Sigmoid colon (tissue), 7 donors: ENCODE measurements around the gene ARHGAP28. TPM values are rescaled to one million over a fixed set of nuclear protein-coding genes. Genes with fewer than 3 reads are reported as not detected.

Source experiments
- DNase-seq: peaks from one replicate; pipeline ENCODE4 v3.0.0-alpha.2; 2019
- H3K27ac ChIP-seq, 4 donors: fragments of 200-600 bp; sonication (generic); one replicate each; pipeline ENCODE4 v1.5.1; 2016 to 2019; ENCODE audit warnings: mild to moderate bottlenecking in 1 of 4
- H3K27me3 ChIP-seq, 3 donors: fragments of 200-600 bp; sonication (generic); one replicate each; pipeline ENCODE4 v1.5.1; 2019; ENCODE audit warnings: mild to moderate bottlenecking in 1 of 3
- H3K36me3 ChIP-seq, 4 donors: fragments of 200-600 bp; sonication (generic); one replicate each; pipeline ENCODE4 v1.5.1; 2016 to 2019
- H3K4me1 ChIP-seq, 4 donors: fragments of 200-600 bp; sonication (generic); one replicate each; pipeline ENCODE4 v1.5.1; 2017 to 2019
- H3K4me3 ChIP-seq, 4 donors: fragments of 200-600 bp; sonication (generic); one replicate each; pipeline ENCODE4 v1.5.1; 2017 to 2019; ENCODE audit warnings: mild to moderate bottlenecking in 2 of 4, moderate library complexity in 1 of 4
- H3K9me3 ChIP-seq, 4 donors: fragments of 200-600 bp in 3 of 4; sonication (generic) in 3 of 4; one replicate each; pipeline versions ENCODE4 v1.5.1 to v1.6.1; 2013 to 2019
- EP300 ChIP-seq, 4 donors: sonication (generic); formaldehyde crosslinking; IDR thresholded peaks; one replicate each; pipeline ENCODE4 v1.6.1; 2017; ENCODE audit warnings: antibody characterized with exemption in 4 of 4
- POLR2A ChIP-seq, 2 donors: fragments of 450-650 bp; IDR thresholded peaks; one replicate each; pipeline ENCODE4 v1.6.1; 2016; ENCODE audit warnings: antibody characterized with exemption in 2 of 2, mild to moderate bottlenecking in 2 of 2, moderate library complexity in 2 of 2
- POLR2AphosphoS5 ChIP-seq, 4 donors: sonication (generic); formaldehyde crosslinking; IDR thresholded peaks; one replicate each; pipeline ENCODE4 v1.6.1; 2017; ENCODE audit warnings: antibody characterized with exemption in 4 of 4
- WGBS, 2 donors: extraction: QIAGEN DNeasy Blood & Tissue Kit; methylation state at CpG; one replicate each; pipeline ENCODE4 v1.1.7; 2013; 5-methylcytosine and 5-hydroxymethylcytosine counted together
- intact Hi-C: fragments of 100-400 bp; cut with DNase I; formaldehyde crosslinking; loops from one replicate; pipeline ENCODE4 v1.15.1; 2023
- polyA plus RNA-seq, 3 donors: library from polyadenylated mRNA; stranded (reverse); fragments of 200-250 nt; gene quantifications; one replicate each; pipeline ENCODE4 v1.2.3, GENCODE V29; 2013
- total RNA-seq, 4 donors: library from RNA; depleted of rRNA; stranded (reverse); fragments of >200 nt; gene quantifications; one replicate each; pipeline ENCODE4 v1.1.0, GENCODE V29; 2016
- TF ChIP-seq, protein P1 (sequence below), 4 experiments: fragments of 450-650 bp in 3 of 4; fragments of 200-600 bp in 1 of 4; IDR thresholded peaks; one replicate each; pipeline ENCODE4 v1.5.1; 2016 to 2019; ENCODE audit warnings: antibody characterized with exemption in 4 of 4, mild to moderate bottlenecking in 3 of 4, moderate library complexity in 2 of 4
- donor health status: healthy with polysubstance abuse.
- donor health status: Bipolar disorder and iron deficiency.
- donor health status: healthy.

Gene ARHGAP28
- total and polyA plus RNA-seq, 7 donors: 0.23 to 13.2 (median 4.3) TPM

DNA sequence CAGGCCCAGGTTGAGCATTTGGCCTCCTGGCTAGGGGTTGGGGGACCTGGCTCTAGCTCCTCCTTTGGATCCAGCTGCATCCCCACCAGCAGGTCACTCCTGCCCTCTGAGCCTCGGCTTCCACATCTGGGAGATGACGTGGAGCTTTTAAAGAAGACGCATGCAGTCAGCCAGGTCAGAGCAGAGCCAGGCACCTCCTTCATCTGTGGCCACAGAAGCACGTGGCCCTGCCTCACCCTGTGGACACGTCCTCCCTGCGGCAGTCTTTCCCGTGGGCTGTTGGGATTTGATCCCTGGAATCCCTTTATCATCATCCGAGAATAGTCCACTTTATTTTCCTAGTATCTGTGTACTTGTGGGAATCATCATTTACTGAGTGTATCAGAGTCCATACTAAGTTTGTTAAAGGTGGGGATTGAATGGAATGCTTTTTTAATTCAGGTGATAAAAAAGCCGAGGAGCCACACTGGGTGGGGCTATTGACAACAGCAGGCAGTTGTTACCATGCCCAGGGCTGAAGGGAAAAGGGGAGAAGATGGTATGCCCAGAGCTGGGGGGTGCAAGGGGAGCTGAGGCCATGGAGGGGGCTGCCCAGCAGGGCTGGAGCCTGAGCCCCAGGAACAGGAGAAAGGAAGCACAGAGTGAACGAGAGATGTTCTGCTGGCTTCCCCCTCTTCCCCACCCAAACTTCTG is 218.0 kb downstream of the ARHGAP28 start:
- no peak for TF ChIP-seq EP300 (IDR thresholded peaks at IDR 0.05)
- TF ChIP-seq, protein P1, sequence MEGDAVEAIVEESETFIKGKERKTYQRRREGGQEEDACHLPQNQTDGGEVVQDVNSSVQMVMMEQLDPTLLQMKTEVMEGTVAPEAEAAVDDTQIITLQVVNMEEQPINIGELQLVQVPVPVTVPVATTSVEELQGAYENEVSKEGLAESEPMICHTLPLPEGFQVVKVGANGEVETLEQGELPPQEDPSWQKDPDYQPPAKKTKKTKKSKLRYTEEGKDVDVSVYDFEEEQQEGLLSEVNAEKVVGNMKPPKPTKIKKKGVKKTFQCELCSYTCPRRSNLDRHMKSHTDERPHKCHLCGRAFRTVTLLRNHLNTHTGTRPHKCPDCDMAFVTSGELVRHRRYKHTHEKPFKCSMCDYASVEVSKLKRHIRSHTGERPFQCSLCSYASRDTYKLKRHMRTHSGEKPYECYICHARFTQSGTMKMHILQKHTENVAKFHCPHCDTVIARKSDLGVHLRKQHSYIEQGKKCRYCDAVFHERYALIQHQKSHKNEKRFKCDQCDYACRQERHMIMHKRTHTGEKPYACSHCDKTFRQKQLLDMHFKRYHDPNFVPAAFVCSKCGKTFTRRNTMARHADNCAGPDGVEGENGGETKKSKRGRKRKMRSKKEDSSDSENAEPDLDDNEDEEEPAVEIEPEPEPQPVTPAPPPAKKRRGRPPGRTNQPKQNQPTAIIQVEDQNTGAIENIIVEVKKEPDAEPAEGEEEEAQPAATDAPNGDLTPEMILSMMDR (IDR thresholded peaks at IDR 0.05): no peak
- no peak for TF ChIP-seq POLR2A (IDR thresholded peaks at IDR 0.05)
- TF ChIP-seq POLR2AphosphoS5 (IDR thresholded peaks at IDR 0.05): no peak
- Histone ChIP-seq H3K27me3 (no peaks in the 10 kb centered on the region), H3K9me3 (no peaks in the 10 kb centered on the region), H3K4me1 (no peaks in the 10 kb centered on the region), H3K36me3 (no peaks in the 10 kb centered on the region), H3K4me3 (no peak overlapping the region), H3K27ac (no peak overlapping the region)
- no peak for DNase-seq
- WGBS, 2 donors: 18 to 72% methylated on average over 10 of the region's 10 CpGs
- intact Hi-C loops: no loop called here

GRCh38 chr18:6948281-6949055 is 219.0 kb downstream of the ARHGAP28 start:
- no peaks in the 10 kb centered on the region for H3K4me1 ChIP-seq
- intact Hi-C loops: no loop called here
- no peaks in the 10 kb centered on the region for H3K36me3 ChIP-seq
- WGBS, 2 donors: 34 to 76% methylated on average over 16 of the region's 16 CpGs
- no peak for DNase-seq
- H3K27ac ChIP-seq: no peak overlapping the region
- no peaks in the 10 kb centered on the region for H3K9me3 ChIP-seq
- TF ChIP-seq POLR2AphosphoS5 (IDR thresholded peaks at IDR 0.05) (no peak), POLR2A (IDR thresholded peaks at IDR 0.05) (no peak), EP300 (IDR thresholded peaks at IDR 0.05) (no peak)
- TF ChIP-seq, protein P1 (IDR thresholded peaks at IDR 0.05): no peak
- no peak overlapping the region for H3K4me3 ChIP-seq
- no peaks in the 10 kb centered on the region for H3K27me3 ChIP-seq

DNA sequence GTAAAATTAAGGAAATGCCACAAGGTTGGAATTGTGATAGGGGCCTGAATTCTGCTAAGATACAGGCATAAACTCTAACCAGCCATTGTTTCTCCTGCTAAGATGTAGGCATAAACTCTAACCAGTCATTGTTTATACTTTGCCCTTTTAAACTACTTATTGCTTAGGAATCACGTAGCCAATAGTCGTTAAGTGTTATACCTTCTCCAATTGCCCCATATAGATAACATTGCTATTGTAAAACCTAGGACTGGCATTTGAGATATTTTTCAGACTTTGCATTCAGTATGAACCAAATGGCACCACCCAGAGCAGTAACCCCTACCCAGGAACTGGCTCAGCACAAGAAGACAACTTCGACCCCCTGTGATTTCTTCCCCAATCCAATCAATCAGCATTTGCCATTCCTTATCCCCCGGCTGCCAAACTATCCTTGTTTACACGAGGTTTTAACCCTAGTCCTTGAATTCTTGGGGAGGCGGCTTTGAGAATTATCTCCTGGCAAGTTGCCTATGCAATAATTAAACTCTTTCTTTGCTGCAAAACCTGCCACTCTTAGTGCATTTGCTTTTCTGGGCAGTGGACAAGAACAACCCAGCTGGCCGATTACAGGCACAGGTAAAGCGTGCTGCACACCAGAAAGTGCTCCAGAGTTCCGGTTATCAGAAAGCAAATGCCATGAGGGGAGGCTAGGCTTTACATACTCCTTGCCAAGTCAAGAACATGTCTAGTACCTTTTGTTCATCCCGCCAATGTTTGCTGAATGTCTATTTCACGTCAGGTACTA is 220.5 kb downstream of the ARHGAP28 start:
- WGBS, 2 donors: 14 to 60% methylated on average over 11 of the region's 11 CpGs
- no peak for DNase-seq
- no peaks in the 10 kb centered on the region for H3K4me1 ChIP-seq
- H3K4me3 ChIP-seq: no peak overlapping the region
- no peak overlapping the region for H3K27ac ChIP-seq
- TF ChIP-seq POLR2AphosphoS5 (IDR thresholded peaks at IDR 0.05): no peak
- no peak for TF ChIP-seq EP300 (IDR thresholded peaks at IDR 0.05)
- TF ChIP-seq, protein P1 (IDR thresholded peaks at IDR 0.05): no peak
- TF ChIP-seq POLR2A (IDR thresholded peaks at IDR 0.05): no peak
- no peaks in the 10 kb centered on the region for H3K36me3 ChIP-seq
- intact Hi-C loops: no loop called here
- H3K9me3 ChIP-seq: no peaks in the 10 kb centered on the region
- H3K27me3 ChIP-seq: no peaks in the 10 kb centered on the region

- no peak overlapping the region for H3K4me3 ChIP-seq
- no peaks in the 10 kb centered on the region for H3K36me3 ChIP-seq
- 51 to 85% methylated on average over 14 of the region's 14 CpGs for WGBS, 2 donors
- H3K9me3 ChIP-seq: no peaks in the 10 kb centered on the region
- H3K27ac ChIP-seq: no peak overlapping the region
- H3K4me1 ChIP-seq: no peaks in the 10 kb centered on the region
- no peaks in the 10 kb centered on the region for H3K27me3 ChIP-seq
- no peak for DNase-seq
- no peak for TF ChIP-seq POLR2AphosphoS5 (IDR thresholded peaks at IDR 0.05)
- no peak for TF ChIP-seq POLR2A (IDR thresholded peaks at IDR 0.05)
- no peak for TF ChIP-seq EP300 (IDR thresholded peaks at IDR 0.05)
- TF ChIP-seq, protein P1 (IDR thresholded peaks at IDR 0.05): no peak
- intact Hi-C loops: no loop called here
Observed at GRCh38 chr18:6950641-6951040, 221.1 kb downstream of the ARHGAP28 start.
